ENCODE results near the gene RAD52.

The RAD52 gene

GRCh38 chr12:912466-913235 lies 36.8 kb downstream of the RAD52 start:
- no peak for DNase-seq

DNA sequence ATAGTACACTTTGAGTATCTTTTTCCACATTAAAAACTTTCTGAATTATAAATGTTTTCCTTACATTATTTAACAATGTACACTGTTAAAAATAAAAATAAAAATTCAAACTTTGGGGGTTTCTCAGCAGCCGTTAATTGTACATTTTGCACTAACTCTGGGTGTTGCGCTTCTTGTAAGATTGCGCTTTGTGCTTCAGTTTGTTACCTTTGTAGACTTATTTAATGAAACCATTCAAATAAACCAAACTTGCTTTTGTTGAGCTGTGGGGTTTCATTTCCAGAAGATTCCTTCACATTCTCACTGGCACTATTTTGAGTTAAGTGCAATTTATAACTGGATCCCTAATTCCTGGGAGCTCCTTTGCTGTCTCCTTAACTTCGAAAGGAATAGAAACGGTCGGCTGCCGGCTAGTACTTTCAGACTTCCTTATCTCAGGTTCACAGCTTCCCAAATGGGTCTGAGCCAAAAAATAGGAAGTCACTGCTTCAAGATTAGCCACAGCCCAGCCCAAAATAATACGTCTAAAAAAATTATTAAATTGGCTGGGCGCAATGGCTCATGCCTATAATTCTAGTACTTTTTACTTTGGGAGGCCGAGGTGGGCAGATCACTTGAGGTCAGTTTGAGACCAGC lies 38.2 kb downstream of the RAD52 start:
- no peak for DNase-seq

- no peak for DNase-seq
Measured at GRCh38 chr12:910416-910815, 39.1 kb downstream of the RAD52 start.

DNA sequence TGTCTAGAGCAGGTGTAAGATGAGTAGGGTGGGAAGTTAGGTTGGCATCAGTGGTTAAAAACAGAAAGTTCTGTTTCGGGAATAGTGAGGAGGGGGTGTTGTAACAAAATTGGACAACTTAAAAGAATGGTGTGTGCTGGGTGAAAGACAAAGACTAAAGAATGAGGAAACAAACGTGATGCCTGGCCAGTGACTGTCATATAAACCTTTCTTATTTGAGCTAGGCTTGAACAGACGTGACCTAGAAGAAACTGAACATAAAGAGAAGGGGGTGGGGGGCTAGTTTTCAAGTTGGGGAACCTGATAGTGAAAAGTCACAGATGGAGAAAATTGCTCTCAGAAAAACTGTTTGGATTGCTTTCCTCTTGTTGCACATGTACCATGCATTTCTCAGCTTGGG lies 39.6 kb downstream of the RAD52 start:
- DNase-seq, result no peak

DNA sequence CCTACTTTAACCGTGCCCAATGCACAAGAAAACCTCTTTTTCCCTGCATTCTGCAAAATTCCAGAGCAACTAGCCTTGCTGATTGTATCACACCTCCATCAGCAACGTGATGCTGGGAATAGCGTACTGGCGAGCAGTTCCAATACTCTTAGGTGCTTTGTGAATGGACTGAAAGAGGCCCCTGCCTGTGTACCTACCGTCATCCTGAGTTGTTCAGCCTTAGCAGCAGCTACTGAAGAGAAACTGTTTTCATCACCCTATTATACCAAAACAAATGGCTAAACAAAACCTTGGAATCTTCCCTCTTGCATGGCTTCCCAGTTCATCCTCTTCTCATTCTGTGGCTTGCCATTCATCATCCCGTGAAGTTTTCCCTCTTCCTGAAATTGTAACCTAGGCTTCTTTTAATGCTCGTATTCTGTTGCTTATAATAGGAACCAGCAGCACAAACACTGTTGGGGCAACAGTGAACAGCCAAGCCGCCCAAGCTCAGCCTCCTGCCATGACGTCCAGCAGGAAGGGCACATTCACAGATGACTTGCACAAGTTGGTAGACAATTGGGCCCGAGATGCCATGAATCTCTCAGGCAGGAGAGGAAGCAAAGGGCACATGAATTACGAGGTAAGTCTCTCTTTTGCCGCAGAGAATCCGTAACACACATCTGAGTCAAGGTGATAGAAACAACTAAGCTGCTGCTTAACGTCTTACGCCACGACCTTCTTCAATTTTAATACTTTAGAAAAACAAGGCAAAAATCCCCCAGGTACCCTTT lies 41.9 kb downstream of the RAD52 start:
- DNase-seq, result no peak

DNA sequence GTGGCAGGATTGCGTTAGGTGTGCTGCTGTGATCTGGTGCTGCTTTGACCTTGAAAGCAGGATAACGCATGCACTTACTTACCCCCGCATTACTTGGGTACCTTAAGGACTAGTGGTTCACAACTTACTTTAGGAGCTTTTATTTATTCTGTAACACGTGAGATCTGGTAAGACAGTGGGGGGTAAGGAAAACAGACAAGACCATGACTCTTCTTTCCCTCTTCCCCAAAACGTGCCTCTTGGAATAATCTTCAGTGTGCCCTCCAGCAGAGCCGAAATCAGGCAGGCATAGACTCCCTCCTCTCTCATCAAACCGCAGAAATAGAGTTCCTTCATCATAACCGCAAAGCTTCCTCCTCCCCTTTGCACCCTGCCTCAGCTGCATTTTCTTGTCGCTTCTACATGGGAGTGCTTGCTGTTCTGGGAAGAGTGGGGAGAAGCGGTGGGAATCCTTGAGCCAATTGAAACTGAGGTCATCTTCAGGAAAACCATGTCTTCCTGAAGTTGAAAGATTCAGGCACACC lies 43.4 kb downstream of the RAD52 start:
- no peak for DNase-seq

GRCh38 chr12:905261-906031 lies 44.0 kb downstream of the RAD52 start:
- DNase-seq, result no peak

GRCh38 chr12:904010-904414 lies 45.5 kb downstream of the RAD52 start:
- no peak for DNase-seq

DNA sequence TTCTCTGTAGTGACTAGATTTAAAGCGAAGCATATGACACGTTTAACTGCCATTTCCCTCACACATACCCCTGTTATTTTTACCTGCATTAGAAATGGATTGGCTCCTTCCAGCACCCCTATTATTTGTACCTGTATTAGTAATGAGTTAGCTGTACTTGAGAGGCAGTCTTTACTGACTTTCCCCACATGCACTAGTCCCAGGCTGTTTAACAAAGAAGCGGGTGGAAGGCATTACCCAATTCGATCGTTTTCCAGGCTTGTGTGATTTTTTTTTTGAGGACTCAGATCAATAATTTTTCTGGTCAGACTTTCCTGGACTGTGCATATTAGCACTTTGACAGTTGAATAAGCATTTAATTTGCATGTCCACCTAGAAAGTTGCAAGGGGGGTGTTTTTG lies 46.4 kb downstream of the RAD52 start:
- DNase-seq, result no peak

DNA sequence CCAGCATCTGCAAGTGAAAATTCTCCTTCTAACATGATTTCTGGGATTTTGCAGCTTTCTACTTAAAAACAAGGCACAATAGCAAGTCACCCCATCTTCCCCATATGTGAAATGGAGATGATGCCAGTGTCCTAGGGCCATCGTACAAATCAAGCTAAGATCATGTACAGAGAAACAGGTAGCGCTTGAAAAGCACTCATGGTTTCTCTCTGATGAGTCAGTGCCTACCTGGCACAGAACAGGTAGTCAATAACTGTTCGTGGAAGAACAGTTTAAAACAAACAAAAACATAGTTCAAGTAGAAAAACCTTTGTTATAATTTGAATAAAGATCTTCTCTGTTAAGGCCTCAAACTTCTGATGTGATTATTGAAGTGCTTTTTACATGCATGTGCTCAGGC lies 46.9 kb downstream of the RAD52 start:
- DNase-seq, result no peak

DNA sequence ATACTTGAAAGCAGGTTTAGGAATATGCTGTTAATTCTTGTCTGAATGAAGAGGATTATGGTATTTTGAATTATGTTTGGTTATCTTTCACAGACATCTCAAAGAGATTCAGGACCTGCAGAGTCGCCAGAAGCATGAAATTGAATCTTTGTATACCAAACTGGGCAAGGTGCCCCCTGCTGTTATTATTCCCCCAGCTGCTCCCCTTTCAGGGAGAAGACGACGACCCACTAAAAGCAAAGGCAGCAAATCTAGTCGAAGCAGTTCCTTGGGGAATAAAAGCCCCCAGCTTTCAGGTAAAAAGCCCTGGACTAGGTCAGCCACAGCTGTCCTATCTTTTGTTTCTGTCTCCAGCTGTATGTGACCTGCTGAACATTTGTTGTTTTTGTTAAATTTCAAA lies 52.1 kb downstream of the RAD52 start:
- DNase-seq, result no peak

DNA sequence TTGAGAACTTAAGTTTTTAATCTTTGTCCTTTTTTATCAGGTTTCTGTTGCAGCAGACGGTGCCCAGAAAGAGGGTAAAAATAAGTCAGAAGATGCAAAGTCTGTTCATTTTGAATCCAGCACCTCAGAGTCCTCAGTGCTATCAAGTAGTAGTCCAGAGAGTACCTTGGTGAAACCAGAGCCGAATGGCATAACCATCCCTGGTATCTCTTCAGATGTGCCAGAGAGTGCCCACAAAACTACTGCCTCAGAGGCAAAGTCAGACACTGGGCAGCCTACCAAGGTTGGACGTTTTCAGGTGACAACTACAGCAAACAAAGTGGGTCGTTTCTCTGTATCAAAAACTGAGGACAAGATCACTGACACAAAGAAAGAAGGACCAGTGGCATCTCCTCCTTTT lies 53.5 kb downstream of the RAD52 start:
- no peak for DNase-seq

DNA sequence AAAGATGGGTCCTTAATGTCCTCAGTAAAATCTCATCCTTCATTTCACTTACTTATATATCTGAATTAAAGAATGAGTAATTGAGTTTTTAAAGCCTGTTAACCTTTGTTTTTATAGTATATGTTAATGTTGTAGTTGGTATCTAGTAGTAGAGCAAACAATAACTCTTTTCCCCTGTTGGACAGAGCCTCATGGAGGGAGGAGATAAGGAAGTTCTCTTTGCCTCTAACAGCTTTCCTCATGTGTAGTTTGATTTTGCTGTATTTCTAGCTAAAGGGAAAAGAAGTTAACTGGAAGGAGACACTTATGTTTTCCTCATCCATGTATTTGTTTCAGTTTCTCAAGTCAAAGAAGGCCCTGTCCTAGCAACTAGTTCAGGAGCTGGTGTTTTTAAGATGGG lies 55.3 kb downstream of the RAD52 start:
- no peak for DNase-seq

- no peak for DNase-seq
Measured at GRCh38 chr12:886206-886605, 63.3 kb downstream of the RAD52 start.

DNA sequence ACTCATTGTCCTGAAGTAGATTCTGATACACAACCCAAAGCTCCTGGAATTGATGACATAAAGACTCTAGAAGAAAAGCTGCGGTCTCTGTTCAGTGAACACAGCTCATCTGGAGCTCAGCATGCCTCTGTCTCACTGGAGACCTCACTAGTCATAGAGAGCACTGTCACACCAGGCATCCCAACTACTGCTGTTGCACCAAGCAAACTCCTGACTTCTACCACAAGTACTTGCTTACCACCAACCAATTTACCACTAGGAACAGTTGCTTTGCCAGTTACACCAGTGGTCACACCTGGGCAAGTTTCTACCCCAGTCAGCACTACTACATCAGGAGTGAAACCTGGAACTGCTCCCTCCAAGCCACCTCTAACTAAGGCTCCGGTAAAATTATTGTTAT lies 63.8 kb downstream of the RAD52 start:
- no peak for DNase-seq

DNA sequence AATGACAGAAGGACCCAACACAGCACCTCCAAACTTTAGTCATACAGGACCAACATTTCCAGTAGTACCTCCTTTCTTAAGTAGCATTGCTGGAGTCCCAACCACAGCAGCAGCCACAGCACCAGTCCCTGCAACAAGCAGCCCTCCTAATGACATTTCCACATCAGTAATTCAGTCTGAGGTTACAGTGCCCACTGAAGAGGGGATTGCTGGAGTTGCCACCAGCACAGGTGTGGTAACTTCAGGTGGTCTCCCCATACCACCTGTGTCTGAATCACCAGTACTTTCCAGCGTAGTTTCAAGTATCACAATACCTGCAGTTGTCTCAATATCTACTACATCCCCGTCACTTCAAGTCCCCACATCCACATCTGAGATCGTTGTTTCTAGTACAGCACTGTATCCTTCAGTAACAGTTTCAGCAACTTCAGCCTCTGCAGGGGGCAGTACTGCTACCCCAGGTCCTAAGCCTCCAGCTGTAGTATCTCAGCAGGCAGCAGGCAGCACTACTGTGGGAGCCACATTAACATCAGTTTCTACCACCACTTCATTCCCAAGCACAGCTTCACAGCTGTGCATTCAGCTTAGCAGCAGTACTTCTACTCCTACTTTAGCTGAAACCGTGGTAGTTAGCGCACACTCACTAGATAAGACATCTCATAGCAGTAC lies 64.6 kb downstream of the RAD52 start:
- DNase-seq, result no peak

- no peak for DNase-seq
Measured at GRCh38 chr12:880656-881055, 68.8 kb downstream of the RAD52 start.

DNA sequence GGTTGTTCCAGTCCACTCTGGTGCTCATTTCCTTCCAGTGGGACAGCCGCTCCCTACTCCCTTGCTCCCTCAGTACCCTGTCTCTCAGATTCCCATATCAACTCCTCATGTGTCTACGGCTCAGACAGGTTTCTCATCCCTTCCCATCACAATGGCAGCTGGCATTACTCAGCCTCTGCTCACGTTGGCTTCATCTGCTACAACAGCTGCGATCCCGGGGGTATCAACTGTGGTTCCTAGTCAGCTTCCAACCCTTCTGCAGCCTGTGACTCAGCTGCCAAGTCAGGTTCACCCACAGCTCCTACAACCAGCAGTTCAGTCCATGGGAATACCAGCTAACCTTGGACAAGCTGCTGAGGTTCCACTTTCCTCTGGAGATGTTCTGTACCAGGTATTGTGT lies 69.9 kb downstream of the RAD52 start:
- DNase-seq, result no peak

DNA sequence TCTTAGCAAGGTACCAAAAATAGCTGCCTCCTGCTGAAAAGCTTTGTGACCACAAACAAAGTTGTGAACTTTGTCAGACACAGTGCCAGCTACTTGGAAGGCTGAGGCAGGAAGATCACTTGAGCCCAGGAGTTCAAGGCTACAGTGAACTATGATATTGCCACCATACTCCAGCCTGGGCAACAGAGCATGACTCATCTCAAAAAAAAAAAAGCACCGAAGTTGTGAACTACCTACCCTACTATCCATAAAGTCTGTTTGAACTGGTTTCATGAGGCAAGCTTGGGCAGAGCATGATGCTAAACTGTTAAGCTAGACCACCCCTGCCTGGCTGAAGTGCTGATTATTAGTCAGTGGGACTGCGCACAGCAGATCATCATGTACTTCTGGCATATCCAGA lies 75.5 kb downstream of the RAD52 start:
- no peak for DNase-seq

GRCh38 chr12:870378-870777 lies 79.1 kb downstream of the RAD52 start:
- no peak for DNase-seq

DNA sequence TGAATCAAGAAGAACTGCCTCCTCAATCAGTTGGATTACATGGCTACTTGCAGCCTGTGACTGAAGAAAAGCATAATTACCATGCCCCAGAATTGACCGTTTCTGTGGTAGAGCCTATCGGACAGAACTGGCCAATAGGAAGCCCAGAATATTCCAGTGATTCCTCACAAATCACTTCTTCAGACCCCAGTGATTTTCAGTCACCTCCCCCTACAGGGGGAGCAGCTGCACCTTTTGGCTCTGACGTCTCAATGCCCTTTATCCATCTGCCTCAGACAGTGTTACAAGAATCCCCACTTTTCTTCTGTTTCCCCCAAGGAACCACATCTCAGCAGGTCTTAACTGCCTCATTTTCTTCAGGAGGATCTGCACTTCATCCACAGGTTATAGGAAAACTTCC lies 80.8 kb downstream of the RAD52 start:
- DNase-seq, result no peak

DNA sequence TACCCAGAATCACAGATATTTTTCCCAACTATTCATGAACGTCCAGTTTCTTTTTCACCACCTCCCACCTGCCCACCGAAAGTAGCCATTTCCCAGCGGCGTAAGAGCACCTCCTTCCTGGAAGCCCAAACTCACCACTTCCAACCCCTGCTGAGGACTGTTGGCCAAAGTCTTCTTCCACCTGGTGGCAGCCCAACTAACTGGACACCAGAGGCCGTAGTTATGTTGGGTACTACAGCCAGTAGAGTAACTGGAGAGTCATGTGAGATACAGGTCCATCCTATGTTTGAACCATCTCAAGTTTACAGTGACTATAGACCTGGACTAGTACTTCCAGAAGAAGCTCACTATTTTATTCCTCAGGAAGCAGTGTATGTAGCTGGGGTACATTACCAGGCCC lies 81.6 kb downstream of the RAD52 start:
- no peak for DNase-seq

GRCh38 chr12:865614-866013 lies 83.9 kb downstream of the RAD52 start:
- DNase-seq, result no peak
